AG08396 (cell line): ENCODE data around the gene CHSY1.

Experiments used
- DNase-seq: peaks from one replicate; pipeline ENCODE4 v3.0.0; 2012; ENCODE audit warnings: low spot score, mixed read lengths

The CHSY1 gene

GRCh38 chr15:101152914-101153313 lies 98.9 kb downstream of the CHSY1 start:
- DNase-seq, result no peak

- DNase-seq, result no peak
Observed at GRCh38 chr15:101151288-101151687, 100.6 kb downstream of the CHSY1 start.

- DNase-seq, result no peak
Observed at GRCh38 chr15:101150723-101151040, 101.2 kb downstream of the CHSY1 start.

GRCh38 chr15:101149864-101150722 lies 101.8 kb downstream of the CHSY1 start:
- no peak for DNase-seq

- no peak for DNase-seq
Observed at GRCh38 chr15:101148881-101149664, 102.8 kb downstream of the CHSY1 start.

- no peak for DNase-seq
Observed at GRCh38 chr15:101148166-101148880, 103.5 kb downstream of the CHSY1 start.

GRCh38 chr15:101147181-101147580 lies 104.7 kb downstream of the CHSY1 start:
- no peak for DNase-seq

GRCh38 chr15:101146118-101146702 lies 105.6 kb downstream of the CHSY1 start:
- no peak for DNase-seq

GRCh38 chr15:101145362-101145761 lies 106.5 kb downstream of the CHSY1 start:
- DNase-seq, result peak; percentile 47

- no peak for DNase-seq
Observed at GRCh38 chr15:101143321-101143720, 108.5 kb downstream of the CHSY1 start.

GRCh38 chr15:101142711-101143110 lies 109.1 kb downstream of the CHSY1 start:
- no peak for DNase-seq

GRCh38 chr15:101141926-101142527 lies 109.8 kb downstream of the CHSY1 start:
- no peak for DNase-seq

GRCh38 chr15:101140697-101141065 lies 111.2 kb downstream of the CHSY1 start:
- no peak for DNase-seq

GRCh38 chr15:101139986-101140696 lies 111.7 kb downstream of the CHSY1 start:
- no peak for DNase-seq

GRCh38 chr15:101138913-101139880 lies 112.7 kb downstream of the CHSY1 start:
- DNase-seq, result no peak

GRCh38 chr15:101138086-101138660 lies 113.7 kb downstream of the CHSY1 start:
- no peak for DNase-seq

- no peak for DNase-seq
Observed at GRCh38 chr15:101137312-101137940, 114.4 kb downstream of the CHSY1 start.

- DNase-seq, result no peak
Observed at GRCh38 chr15:101136381-101137268, 115.2 kb downstream of the CHSY1 start.
